ENCODE results near the gene CHMP5. TPM values are rescaled to one million over a fixed set of nuclear protein-coding genes. Genes with fewer than 3 reads are reported as not detected.
A peak's percentile ranks its signal among the peaks of the same experiment; 100 is the strongest.

CHMP5 gene
- total RNA-seq, 1 donor from 2014 or later: 56.9 TPM

DNA sequence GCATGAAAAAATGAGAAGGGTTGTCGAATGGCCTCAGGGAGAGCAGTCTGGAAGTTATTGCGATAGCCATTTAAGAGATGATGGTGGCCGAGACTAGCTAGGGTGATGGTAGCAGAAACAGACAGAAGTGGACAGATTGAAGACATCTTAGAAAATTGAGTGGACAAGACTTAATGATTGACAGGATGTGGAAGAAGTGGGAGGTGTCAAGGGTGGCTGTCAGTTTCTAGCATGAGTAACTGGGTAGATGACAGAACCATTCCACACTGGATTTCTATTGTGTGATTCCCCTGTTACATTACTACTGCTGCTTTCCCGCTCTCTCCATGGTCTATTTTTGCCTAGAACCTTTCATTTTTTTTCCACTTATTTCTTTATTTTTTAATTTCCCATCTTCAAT, 12.6 kb downstream of the CHMP5 start:
- no peak overlapping the region for H3K27ac ChIP-seq (replicated peaks)
- H3K27me3 ChIP-seq (ENCODE audit: low read depth): no peaks in the 10 kb centered on the region
- H3K4me3 ChIP-seq: no peak overlapping the region
- DNase-seq: no peak
- no peaks in the 10 kb centered on the region for H3K4me1 ChIP-seq
- intact Hi-C loops (cut with micrococcal nuclease): no loop called here
- TF ChIP-seq CTCF (IDR thresholded peaks at IDR 0.05; ENCODE audit: borderline replicate concordance): no peak
- peaks cover 98% of the 10 kb centered on the region for H3K36me3 ChIP-seq
- H3K9me3 ChIP-seq (replicated peaks): no peaks in the 10 kb centered on the region

DNA sequence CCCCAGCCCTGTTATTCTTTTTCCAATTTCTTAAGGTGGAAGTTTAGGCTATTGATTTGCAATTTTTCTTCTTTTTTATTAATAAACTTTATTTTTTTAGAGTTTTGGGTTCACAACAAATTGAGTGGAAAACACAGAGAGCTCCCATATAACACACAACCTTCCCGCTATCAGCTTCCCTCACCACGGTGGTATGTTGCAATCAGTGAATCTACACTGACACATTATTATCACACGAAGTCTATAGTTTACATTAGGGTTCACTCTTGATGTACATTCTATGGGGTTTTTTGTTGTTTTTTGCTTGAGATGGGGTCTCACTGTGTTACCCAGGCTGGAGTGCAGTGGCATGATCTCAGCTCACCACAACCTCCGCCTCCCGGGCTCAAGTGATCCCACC, 20.7 kb downstream of the CHMP5 start:
- TF ChIP-seq CTCF (IDR thresholded peaks at IDR 0.05; ENCODE audit: borderline replicate concordance): no peak
- H3K27ac ChIP-seq (replicated peaks): no peak overlapping the region
- peaks cover 51% of the 10 kb centered on the region for H3K36me3 ChIP-seq
- H3K4me1 ChIP-seq: peaks cover 18% of the 10 kb centered on the region
- no peaks in the 10 kb centered on the region for H3K27me3 ChIP-seq (ENCODE audit: low read depth)
- intact Hi-C loops (cut with micrococcal nuclease): no loop called here
- no peaks in the 10 kb centered on the region for H3K9me3 ChIP-seq (replicated peaks)
- DNase-seq: no peak
- no peak overlapping the region for H3K4me3 ChIP-seq

GRCh38 chr9:33287087-33287490, 22.2 kb downstream of the CHMP5 start:
- Histone ChIP-seq H3K9me3 (replicated peaks) (no peaks in the 10 kb centered on the region), H3K27ac (replicated peaks) (peak overlapping the region; percentile 56), H3K4me1 (peaks cover 34% of the 10 kb centered on the region), H3K36me3 (peaks cover 35% of the 10 kb centered on the region), H3K27me3 (ENCODE audit: low read depth) (no peaks in the 10 kb centered on the region), H3K4me3 (no peak overlapping the region)
- no peak for DNase-seq
- intact Hi-C loops (cut with micrococcal nuclease): no loop called here
- TF ChIP-seq CTCF (IDR thresholded peaks at IDR 0.05; ENCODE audit: borderline replicate concordance): peak; percentile 74

DNA sequence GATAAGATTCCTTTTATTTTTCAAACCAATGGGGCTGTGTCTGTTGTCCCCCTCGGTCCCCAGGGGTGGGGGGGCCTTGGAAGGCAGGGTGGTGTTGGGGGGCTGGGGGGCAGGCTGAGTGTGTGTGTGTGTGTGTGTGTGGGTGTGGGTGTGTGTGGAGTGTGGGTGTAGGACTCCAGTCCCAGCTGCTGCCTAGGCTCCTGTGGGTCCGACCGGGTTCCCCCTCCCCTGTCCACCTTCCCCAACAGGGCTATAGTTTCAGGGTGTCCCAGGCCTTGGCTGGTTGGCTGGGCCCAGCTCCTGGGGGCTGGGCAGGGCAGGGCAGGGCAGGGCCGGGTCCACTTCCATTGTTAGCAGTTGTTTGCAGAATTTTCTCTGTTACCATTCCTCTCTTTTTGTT, 23.4 kb downstream of the CHMP5 start:
- Histone ChIP-seq H3K27ac (replicated peaks) (no peak overlapping the region), H3K4me1 (peaks cover 45% of the 10 kb centered on the region), H3K36me3 (peaks cover 32% of the 10 kb centered on the region), H3K4me3 (no peak overlapping the region), H3K27me3 (ENCODE audit: low read depth) (no peaks in the 10 kb centered on the region), H3K9me3 (replicated peaks) (no peaks in the 10 kb centered on the region)
- DNase-seq: no peak
- no peak for TF ChIP-seq CTCF (IDR thresholded peaks at IDR 0.05; ENCODE audit: borderline replicate concordance)
- intact Hi-C loops (cut with micrococcal nuclease): no loop called here

DNA sequence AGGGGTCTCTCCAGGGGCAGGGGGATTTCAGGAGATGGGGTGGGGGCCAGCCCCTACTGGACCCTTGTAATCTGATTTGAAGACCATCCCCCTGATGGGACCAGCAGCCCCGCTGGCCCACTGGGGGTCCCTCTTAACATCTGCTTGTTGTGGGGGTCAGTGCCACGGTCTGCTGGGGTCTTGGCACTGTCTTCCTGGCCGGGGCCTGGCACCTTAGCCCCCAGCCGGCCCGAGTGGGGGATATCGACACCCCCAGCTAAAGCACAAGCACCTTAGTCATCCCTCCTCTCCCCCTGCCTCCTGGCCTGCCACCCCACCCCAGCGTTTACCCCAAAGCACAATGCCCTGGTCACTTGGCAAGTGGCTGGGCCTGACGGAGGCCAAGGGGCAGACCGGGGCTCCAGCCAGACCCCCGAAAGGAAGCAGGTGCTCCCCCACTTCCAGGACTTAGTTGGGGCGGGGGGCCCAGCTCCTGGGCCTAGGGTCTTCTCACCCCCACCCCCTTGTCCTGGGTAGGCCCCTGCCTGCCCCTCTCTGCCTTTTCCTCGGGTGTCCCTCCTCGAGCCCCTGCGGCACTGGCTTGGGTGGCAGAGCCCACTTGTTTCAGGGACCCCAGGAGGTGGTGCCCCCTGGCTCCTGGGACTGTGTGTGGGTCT, 24.1 kb downstream of the CHMP5 start:
- no peaks in the 10 kb centered on the region for H3K9me3 ChIP-seq (replicated peaks)
- H3K4me1 ChIP-seq: peaks cover 52% of the 10 kb centered on the region
- TF ChIP-seq CTCF (IDR thresholded peaks at IDR 0.05; ENCODE audit: borderline replicate concordance): no peak
- H3K4me3 ChIP-seq: peak overlapping the region; percentile 75
- H3K27ac ChIP-seq (replicated peaks): peak overlapping the region; percentile 96
- peaks cover 24% of the 10 kb centered on the region for H3K36me3 ChIP-seq
- intact Hi-C loops (cut with micrococcal nuclease): no loop called here
- H3K27me3 ChIP-seq (ENCODE audit: low read depth): no peaks in the 10 kb centered on the region
- no peak for DNase-seq
